Measurements from ENCODE around the gene CASQ1. TPM values are rescaled to one million over a fixed set of nuclear protein-coding genes. Genes with fewer than 3 reads are reported as not detected.

The CASQ1 gene
- total RNA-seq, 1 experiment from 2014 or later: 0.46 TPM

GRCh38 chr1:160217481-160218051 lies 27.2 kb downstream of the CASQ1 start (continued):
- TF ChIP-seq, protein P1, sequence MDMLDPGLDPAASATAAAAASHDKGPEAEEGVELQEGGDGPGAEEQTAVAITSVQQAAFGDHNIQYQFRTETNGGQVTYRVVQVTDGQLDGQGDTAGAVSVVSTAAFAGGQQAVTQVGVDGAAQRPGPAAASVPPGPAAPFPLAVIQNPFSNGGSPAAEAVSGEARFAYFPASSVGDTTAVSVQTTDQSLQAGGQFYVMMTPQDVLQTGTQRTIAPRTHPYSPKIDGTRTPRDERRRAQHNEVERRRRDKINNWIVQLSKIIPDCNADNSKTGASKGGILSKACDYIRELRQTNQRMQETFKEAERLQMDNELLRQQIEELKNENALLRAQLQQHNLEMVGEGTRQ (CRISPR knock-in tag; IDR thresholded peaks at IDR 0.05): no peak
- TF ChIP-seq ATF3 (CRISPR knock-in tag; conservative IDR thresholded peaks at IDR 0.05): no peak
- TF ChIP-seq NFE2L1 (CRISPR knock-in tag; IDR thresholded peaks at IDR 0.05): no peak
- no peak for TF ChIP-seq SMAD3 (CRISPR knock-in tag; IDR thresholded peaks at IDR 0.05; ENCODE audit: borderline replicate concordance)
- no peak for TF ChIP-seq MXD4 (CRISPR knock-in tag; IDR thresholded peaks at IDR 0.05; ENCODE audit: borderline replicate concordance)

GRCh38 chr1:160219062-160219929 lies 28.9 kb downstream of the CASQ1 start:
- DNase-seq (ENCODE audit: low spot score) (peak; percentile 69), ATAC-seq (peak; percentile 87)
- Mint-ChIP-seq H3K36me3 (peaks cover 78% of the 10 kb centered on the region), H3K4me3 (no peak overlapping the region), H3K4me1 (peaks cover 15% of the 10 kb centered on the region), H3K27ac (peak overlapping the region; percentile 79), H3K9me3 (no peaks in the 10 kb centered on the region), H3K27me3 (ENCODE audit: low read depth) (no peaks in the 10 kb centered on the region)
- TF ChIP-seq, protein P2, sequence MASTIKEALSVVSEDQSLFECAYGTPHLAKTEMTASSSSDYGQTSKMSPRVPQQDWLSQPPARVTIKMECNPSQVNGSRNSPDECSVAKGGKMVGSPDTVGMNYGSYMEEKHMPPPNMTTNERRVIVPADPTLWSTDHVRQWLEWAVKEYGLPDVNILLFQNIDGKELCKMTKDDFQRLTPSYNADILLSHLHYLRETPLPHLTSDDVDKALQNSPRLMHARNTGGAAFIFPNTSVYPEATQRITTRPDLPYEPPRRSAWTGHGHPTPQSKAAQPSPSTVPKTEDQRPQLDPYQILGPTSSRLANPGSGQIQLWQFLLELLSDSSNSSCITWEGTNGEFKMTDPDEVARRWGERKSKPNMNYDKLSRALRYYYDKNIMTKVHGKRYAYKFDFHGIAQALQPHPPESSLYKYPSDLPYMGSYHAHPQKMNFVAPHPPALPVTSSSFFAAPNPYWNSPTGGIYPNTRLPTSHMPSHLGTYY (CRISPR knock-in tag; IDR thresholded peaks at IDR 0.05): no peak
- peak; percentile 21; the same call in 1 of the 2 replicates for TF ChIP-seq ETV6 (CRISPR knock-in tag; IDR thresholded peaks at IDR 0.05)
- ChIA-PET POLR2A (interaction anchor here (0.7 to 1.3 kb wide), 5 partner anchors 14 to 50 kb away, joined by 3 to 8 read pairs (median 3); partner anchors contain the start of genes CASQ1 and PEA15), CTCF (interaction anchor here (0.6 to 4.6 kb wide), 47 partner anchors 9 to 173 kb away, joined by 3 to 124 read pairs (median 6); partner anchors contain the start of genes ATP1A2, CASQ1, DCAF8 and IGSF8)

DNA sequence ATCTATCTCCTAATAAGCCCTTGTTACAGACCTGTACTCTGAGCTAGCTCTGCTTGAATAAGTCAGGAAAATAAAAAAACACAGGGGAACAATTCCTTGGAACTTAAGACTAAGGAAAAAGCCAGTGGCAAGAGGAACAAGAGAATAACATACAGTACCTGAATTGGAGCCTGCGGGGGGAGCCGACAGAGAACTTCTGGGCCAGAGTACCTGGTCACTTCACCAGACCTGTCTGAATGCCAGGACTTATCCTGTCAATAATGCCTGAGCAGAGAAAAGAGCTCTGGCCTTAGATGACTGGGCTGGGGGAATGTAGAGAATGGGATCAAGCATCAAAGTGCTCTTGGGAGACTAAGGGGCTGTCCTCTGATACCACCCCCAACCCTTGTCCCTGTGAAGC lies 29.9 kb downstream of the CASQ1 start:
- ChIA-PET CTCF (interaction anchor here (0.6 to 4.6 kb wide), 37 partner anchors 10 to 174 kb away, joined by 3 to 124 read pairs (median 7); partner anchors contain the start of genes ATP1A2, CASQ1, DCAF8 and IGSF8), POLR2A (interaction anchor here (0.7 to 1.3 kb wide), 2 partner anchors 15 to 27 kb away, joined by 3 read pairs; partner anchors contain the start of gene PEA15)
- DNase-seq (ENCODE audit: low spot score): no peak
- Mint-ChIP-seq H3K27me3 (ENCODE audit: low read depth) (no peaks in the 10 kb centered on the region), H3K27ac (peak overlapping the region; percentile 79), H3K9me3 (no peaks in the 10 kb centered on the region), H3K4me3 (no peak overlapping the region), H3K36me3 (peaks cover 73% of the 10 kb centered on the region), H3K4me1 (peaks cover 15% of the 10 kb centered on the region)
- peak; percentile 10; the same call in 1 of the 2 replicates for ATAC-seq
- TF ChIP-seq ZNF532 (CRISPR knock-in tag; IDR thresholded peaks at IDR 0.05; ENCODE audit: borderline replicate concordance) (no peak), AR (CRISPR knock-in tag; IDR thresholded peaks at IDR 0.05) (no peak)

Data from WTC11 (cell line).